PFSK-1 (cell line): ENCODE measurements around the gene NKX6-2.

ENCODE experiments used
- FOXP2 ChIP-seq: optimal IDR thresholded peaks from 2 replicates; pipeline ENCODE3; 2011; ENCODE audit warnings: borderline replicate concordance, control low read depth, inconsistent platforms; ENCODE audit not compliant: insufficient read depth; ENCODE audit errors: extremely low read length, extremely low read depth
- POLR2AphosphoS5 ChIP-seq: IDR thresholded peaks from 2 replicates; pipeline ENCODE4 v1.6.1; 2012; ENCODE audit warnings: low read depth, mild to moderate bottlenecking, control low read depth, low read length, moderate library complexity
- SIN3A ChIP-seq: IDR thresholded peaks from 2 replicates; pipeline ENCODE4 v1.6.1; 2012; ENCODE audit warnings: mild to moderate bottlenecking, low read length, moderate library complexity, borderline replicate concordance; ENCODE audit not compliant: insufficient read depth
- TAF1 ChIP-seq: IDR thresholded peaks from 2 replicates; pipeline ENCODE4 v1.6.1; 2012; ENCODE audit warnings: low read length, control low read depth, borderline replicate concordance; ENCODE audit not compliant: insufficient read depth
- TF ChIP-seq, protein P1 (sequence below), 2 experiments: IDR thresholded peaks; 2 replicates each; pipeline versions ENCODE4 v1.6.1 to v1.8.0; 2011 to 2012; ENCODE audit warnings: low read depth in 2 of 2, low read length in 2 of 2, control low read depth in 1 of 2, inconsistent platforms in 1 of 2, mild to moderate bottlenecking in 1 of 2, moderate library complexity in 1 of 2; ENCODE audit not compliant: insufficient read depth in 1 of 2

- TF ChIP-seq, protein P1, sequence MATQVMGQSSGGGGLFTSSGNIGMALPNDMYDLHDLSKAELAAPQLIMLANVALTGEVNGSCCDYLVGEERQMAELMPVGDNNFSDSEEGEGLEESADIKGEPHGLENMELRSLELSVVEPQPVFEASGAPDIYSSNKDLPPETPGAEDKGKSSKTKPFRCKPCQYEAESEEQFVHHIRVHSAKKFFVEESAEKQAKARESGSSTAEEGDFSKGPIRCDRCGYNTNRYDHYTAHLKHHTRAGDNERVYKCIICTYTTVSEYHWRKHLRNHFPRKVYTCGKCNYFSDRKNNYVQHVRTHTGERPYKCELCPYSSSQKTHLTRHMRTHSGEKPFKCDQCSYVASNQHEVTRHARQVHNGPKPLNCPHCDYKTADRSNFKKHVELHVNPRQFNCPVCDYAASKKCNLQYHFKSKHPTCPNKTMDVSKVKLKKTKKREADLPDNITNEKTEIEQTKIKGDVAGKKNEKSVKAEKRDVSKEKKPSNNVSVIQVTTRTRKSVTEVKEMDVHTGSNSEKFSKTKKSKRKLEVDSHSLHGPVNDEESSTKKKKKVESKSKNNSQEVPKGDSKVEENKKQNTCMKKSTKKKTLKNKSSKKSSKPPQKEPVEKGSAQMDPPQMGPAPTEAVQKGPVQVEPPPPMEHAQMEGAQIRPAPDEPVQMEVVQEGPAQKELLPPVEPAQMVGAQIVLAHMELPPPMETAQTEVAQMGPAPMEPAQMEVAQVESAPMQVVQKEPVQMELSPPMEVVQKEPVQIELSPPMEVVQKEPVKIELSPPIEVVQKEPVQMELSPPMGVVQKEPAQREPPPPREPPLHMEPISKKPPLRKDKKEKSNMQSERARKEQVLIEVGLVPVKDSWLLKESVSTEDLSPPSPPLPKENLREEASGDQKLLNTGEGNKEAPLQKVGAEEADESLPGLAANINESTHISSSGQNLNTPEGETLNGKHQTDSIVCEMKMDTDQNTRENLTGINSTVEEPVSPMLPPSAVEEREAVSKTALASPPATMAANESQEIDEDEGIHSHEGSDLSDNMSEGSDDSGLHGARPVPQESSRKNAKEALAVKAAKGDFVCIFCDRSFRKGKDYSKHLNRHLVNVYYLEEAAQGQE (IDR thresholded peaks at IDR 0.05; ENCODE audit: insufficient read depth in 1 of 2, low read depth in 2 of 2, low read length in 2 of 2) = no peak
- TF ChIP-seq POLR2AphosphoS5 = no peak
- no peak for TF ChIP-seq SIN3A
- TF ChIP-seq FOXP2 = no peak
- TF ChIP-seq TAF1 = no peak
Measured at GRCh38 chr10:132743925-132744490, 41.9 kb downstream of the NKX6-2 start.
